NCI-H2171 (cell line): ENCODE measurements around the gene ATF5.
A peak's percentile ranks its signal among the peaks of the same experiment; 100 is the strongest.
"Not testable (repeated sequence)": the region's sequence is repeated elsewhere in the genome, so short reads cannot be mapped to it uniquely, and the experiment has no call there.

ENCODE experiments used
- DNase-seq: peaks from one replicate; lab custom pipeline; 2025; lab: John Stamatoyannopoulos, UW

ATF5 gene

DNA sequence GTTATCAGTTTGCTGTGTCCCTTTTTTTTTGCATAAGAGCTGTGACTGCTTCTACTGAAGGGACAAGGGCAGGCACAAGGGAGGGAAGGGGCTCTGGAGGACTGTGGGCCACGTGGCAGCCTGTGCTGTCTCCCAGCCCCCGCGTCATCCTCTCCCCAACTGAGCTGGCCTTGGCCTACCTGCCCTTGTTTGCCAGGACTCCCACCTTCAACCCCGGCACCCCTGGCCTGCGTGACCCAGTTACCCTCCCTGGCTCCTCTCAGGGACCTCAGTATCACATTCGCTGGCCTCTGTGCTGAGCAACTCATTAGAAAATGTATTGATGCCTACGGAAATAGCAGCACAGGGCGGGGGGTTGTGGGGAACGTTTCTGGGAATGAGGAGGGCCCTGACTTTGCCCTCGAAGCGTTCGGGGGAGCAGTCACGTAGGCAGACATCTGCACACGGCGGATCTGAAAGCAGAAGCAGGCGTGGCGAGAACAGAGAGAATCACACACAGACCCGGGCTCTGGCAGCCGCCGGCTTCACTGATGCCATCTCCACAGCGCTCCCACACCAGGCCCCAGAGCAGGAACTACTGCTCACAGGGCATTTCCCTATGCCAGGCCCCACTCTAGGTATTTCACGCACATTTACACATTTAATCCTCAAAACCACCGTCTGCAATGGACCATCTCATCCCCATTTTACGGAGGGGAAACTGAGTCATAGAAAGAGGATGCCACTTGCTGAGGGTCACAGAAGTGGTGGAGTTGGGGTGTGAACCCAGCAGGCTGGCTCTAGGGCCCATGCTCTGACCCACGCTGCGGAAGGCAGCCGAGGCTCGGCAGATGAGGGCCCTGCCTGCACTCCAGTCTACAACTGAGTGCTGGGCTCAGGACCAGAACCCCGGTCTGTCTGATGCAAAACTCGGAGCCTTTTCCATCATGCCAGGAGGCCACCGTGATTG, 5.7 kb upstream of the ATF5 start:
- no peak for DNase-seq

DNA sequence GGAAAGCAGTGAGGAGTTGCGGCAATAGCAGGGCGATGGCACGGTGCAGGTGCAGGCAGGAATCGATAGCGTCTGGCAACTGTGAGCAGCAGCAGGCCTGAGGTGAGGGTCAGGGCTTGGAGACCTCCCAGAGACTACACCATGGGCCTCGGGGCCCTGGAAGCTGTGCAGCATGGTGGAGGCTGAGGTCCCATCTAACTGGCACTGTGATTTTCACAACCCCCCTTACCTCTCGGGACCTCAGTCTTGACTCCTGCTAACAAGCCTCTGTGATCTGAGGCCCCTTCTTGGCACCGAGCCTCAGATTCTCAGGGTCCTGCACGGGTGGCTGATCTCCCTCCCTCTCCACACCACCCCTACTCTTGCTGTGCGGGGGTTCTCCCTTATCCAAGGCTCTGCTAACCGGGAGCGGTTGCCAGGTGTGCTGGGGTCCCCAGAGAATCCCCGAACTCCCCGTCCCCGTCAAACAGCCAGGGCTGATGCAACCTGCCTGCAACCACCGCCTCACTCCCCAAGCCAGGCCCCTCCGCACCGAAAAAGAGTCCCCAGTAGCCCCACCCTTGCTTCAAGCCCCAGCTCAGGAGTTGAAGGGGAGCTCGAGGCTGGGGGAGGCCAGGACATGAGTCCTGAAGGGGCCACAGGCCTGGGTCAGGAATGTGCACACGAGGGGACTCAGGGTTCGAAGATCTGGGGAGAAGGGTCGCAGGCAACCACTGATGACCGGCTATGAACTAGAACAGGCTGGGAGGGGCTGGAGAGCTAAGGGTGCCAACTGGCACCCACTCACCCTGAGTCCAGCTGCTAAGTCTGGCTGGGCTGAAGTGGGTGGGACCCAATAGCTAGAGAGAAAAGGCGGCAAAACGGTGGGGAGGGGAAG, 4.8 kb upstream of the ATF5 start:
- DNase-seq: peak; percentile 84

DNA sequence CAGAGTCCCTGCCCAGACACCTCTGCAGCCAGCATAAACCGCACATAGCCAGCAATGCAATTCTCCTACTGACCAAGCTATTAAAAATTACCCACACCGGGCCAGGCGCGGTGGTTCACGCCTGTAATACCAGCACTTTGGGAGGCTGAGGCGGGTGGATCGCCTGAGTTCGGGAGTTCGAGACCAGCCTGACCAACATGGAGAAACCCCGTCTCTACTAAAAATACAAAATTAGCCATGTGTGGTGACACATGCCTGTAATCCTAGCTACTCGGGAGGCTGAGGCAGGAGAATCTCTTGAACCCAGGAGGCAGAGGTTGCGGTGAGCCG, 4.2 kb upstream of the ATF5 start:
- not testable (repeated sequence) for DNase-seq

DNA sequence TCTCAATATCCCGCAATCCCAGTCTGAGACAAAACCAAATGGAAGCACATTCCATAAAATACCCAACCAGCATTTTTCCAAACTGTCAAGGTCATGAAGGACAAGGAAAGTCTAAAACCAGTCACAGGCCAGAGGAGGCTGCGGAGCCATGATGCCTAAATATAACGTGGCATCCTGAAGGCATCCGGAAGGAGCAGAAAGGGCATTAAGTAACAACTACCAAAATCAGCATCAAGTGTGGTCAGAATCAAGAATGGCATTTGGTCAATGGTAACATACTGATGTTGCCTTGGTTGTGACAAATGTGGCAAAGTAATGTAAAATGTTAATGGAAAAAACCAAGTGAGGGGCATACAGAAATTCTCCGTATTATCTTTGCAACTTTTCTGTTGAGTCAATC, 3.5 kb upstream of the ATF5 start:
- DNase-seq: no peak

DNA sequence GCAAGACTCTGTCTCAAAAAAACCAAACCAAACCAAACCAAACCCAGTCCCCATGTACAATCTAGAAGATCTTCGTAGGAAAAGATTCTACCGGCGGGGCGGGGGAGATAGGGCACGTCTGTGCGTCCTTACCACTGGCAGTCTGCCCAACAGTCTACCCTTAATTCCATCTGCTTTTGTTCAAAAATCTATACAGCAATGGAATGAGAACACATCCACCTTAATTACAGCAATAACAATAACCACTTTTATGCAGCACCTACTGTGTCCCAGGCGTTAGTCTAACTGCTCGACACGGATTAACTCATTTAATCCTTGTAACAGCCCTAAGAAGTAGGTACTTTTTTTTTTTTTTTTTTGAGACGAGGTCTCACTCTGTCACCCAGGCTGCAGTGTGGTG, 2.5 kb upstream of the ATF5 start:
- no peak for DNase-seq

DNA sequence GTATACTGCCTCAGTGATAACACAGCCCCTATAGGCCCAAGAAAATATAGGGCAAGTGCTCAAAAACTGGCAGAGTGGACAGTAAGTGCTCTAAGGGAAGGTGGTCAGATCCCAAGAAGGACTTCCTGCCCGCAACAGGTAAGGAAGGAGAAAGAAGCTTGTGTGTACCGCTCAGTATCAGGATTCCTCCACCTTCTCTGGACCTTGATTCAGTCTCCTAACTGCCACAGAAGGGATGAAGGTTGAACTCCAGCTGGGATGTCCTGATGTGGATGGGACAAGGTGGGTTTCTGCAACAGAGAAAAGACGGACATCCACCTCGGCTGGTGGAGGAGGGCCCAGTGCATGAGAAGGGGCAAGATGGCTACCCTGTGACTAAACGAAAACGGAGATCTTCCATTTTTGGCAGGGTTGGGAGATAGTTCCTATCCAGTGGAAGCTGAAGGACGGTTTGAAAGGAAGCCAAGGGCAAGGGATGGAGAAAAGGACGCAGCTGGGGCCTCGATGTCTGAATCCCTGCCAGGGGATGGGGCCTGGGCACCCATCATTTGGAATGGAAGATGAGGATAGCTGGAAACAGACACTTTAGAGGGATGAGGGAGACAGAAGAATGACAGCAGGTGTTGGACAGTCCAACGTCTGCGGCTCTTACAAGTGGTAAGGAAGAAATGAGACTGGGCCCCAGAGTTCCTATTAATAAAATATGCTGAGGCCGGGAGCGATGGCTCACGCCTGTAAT, 1.3 kb upstream of the ATF5 start:
- DNase-seq: no peak

DNA sequence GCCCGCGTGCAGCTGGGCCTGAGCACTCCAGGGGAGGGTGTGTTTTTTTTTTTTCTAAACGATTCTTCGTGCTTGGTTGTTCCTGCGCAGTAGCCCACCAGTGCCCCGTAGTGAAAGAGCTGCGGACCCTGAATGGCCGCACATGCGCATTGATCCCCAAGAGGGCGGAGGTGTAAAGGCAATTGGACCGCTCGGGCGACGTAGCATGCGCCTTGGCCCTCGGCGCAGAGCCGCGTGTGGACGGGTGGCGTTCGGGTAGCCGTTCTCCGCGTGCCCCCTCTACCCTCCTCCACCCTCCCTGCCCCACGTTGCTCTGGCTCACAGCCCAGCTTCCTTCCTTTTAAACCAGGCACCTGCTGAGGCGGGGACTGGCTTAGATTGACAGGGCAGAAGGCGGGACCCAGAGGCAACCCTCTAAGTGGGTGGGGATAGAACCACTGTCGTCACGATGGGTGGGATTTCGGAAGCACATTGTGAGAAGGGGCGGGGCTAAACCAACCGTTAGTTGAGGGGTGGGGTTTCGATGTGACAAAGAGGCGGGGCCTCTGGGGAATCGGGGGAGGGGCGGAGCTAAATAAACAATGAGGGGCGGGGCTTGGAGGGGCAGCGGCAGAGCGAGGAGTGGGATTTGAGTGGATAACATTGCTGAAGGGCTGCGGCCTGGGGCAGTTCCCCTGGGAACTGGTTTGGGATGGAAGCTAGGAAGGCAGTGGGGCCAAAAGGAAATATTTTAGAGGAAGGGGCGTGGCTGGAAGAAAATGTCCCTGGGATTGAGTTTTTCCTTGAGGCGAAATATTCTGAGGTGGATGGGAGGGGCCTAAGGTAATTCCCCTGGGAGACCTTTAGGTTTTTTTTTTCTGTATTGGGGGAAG, 842 bp downstream of the ATF5 start:
- DNase-seq: peak; percentile 96

DNA sequence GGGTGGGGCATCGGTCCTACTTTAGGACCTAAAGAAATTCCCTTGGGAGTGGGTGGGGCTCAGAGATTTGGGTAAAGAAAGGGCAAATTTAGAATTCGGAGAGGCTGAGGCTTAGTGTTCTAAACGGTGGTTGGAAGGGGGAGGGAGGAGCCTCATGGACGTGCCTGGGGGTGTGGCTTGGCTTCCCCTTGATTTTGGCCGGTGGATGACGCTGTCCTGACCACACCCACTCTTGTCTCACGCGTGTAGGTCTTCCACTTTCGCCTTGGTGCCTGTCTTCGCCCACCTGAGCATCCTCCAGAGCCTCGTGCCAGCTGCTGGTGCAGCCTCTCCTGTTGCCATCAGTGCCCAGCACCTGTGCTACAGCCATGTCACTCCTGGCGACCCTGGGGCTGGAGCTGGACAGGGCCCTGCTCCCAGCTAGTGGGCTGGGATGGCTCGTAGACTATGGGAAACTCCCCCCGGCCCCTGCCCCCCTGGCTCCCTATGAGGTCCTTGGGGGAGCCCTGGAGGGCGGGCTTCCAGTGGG, 1.5 kb downstream of the ATF5 start:
- no peak for DNase-seq

DNA sequence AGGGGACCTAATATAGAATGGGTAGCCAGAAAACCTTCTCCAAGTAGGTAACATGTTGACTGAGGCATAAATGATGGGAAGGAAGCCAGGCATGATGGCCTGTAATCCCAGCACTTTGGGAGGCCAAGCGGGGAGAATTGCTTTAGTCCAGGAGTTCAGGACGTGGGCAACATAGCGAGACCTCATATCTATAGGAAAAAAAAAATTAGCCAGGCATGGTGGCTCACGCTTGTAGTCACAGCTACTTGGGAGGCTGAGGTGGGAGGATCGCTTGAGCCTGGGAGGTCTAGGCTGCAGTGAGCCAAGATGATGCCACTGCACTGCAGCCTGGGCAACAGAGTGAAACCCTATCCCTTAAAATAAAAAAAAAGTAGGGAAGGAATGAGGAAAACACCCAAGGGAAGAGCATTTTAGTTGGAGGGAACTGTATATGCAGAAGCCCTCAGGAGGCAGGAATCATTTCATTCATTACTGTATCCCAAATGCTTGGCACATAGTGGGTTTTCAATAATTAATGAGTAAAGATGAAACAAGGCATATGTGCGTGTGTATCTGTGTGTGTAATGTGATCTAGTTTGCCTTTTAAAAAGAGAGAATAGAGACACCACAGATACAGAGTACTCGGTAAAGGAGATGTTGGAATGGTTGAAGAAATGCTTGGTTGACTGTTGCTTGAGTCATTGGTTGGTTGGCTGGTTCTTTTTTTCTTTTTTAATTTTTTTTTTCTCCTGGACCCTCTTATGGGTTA, 2.5 kb downstream of the ATF5 start:
- DNase-seq: no peak

DNA sequence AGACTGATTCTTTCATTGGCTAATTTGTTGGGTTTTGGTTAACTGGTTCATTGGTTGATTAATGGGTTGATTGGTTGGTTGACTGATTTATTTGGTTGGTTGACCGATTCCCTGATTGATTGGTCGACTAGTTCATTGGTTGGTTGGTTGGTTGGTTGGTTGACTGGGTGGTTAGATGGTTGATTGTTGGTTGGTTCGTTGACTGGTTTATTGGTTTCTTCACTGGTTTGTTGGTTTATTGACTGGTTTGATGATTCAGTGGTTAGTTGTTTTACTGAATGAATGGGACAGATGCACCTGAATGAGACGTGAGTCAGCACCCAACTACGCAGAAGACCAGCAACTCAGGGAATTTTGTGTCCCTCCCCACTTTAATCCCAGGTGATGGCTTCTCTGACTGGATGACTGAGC, 3.0 kb downstream of the ATF5 start:
- DNase-seq: no peak

DNA sequence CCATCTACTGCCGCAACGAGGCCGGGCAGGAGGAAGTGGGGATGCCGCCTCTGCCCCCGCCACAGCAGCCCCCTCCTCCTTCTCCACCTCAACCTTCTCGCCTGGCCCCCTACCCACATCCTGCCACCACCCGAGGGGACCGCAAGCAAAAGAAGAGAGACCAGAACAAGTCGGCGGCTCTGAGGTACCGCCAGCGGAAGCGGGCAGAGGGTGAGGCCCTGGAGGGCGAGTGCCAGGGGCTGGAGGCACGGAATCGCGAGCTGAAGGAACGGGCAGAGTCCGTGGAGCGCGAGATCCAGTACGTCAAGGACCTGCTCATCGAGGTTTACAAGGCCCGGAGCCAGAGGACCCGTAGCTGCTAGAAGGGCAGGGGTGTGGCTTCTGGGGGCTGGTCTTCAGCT, 3.7 kb downstream of the ATF5 start:
- DNase-seq: no peak

DNA sequence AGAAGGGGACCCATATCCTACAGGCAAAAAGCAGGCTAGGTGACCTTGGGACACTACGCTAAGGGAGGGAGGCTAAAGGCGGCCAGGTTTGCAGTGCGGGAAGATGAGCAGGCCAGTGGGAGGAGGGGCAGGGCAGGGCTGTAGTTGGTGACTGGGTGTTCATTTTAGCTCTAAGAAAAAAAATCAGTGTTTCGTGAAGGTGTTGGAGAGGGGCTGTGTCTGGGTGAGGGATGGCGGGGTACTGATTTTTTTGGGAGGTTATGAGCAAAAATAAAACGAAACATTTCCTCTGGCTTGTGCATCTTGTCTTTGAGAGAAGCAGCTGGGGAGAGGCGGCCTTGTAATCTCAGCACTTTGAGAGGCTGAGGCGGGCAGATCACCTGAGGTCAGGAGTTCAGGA, 4.6 kb downstream of the ATF5 start:
- no peak for DNase-seq

DNA sequence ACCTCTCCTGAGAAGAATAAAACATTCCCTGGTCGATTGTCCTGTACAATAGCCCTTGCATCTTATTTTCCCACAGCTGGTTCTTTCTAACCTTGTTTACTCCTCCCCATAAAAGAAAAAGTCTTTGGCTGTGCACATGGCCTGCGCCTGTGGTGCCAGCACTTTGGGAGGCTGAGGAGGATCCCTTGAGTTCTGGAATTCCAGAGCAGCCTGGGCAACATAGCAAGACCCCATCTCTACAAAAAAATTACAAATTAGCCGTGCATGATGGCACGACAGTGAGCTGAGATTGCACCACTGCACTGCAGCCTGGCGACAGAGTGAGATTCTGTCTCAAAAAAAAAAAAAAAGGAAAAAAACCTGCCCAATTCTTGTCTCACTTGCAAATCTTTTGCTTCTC, 7.5 kb downstream of the ATF5 start:
- DNase-seq: no peak

DNA sequence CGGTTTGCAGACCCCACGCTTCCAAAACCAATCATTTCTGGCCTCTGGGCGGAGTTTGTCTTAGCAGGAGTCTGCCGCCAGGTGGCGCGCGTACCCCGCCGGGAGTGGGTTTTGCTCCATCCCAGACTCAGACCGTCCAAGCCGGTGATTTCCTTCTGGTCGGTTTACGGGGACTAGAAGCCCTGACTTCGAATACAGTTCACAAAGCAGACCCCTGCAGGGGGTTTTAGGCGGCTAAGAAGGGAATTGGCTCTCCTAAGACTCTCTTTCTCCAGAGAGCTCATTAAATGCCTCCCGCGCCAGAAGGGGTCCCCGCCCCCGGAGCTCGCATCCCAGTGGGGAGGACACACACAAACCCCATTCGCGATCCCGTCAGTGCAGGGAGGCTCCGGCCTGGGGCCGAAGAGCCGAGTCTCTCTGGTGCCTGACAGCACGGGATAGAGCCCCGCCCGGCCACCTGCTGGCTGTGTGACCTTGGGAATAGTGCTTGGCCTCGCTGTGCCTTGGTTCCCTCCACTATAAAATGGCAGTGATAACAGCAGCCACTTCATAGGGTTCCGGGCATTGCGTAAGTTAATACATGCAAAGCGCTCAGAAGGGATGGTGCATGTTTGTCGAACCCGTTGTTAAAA, 8.9 kb downstream of the ATF5 start:
- DNase-seq: peak; percentile 74

DNA sequence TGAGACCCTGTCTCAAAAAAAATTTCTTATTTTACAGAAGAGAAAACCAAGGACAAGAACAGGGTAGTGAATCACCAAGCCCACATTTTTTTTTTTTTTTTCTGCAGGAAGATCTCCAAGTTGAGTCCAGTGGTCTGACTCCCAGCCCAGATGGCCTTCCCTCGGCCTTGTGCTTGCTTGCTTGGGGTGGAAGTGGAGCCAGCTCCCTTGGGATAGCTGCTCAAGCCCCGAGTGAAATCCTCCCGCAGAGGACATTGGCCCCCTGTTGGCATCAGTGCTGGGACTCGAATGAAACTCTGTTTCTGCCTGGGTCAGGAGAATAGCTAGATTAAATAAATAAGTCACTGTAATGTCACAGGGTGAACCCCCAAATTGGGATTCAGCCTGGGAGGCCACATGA, 9.7 kb downstream of the ATF5 start:
- DNase-seq: no peak

DNA sequence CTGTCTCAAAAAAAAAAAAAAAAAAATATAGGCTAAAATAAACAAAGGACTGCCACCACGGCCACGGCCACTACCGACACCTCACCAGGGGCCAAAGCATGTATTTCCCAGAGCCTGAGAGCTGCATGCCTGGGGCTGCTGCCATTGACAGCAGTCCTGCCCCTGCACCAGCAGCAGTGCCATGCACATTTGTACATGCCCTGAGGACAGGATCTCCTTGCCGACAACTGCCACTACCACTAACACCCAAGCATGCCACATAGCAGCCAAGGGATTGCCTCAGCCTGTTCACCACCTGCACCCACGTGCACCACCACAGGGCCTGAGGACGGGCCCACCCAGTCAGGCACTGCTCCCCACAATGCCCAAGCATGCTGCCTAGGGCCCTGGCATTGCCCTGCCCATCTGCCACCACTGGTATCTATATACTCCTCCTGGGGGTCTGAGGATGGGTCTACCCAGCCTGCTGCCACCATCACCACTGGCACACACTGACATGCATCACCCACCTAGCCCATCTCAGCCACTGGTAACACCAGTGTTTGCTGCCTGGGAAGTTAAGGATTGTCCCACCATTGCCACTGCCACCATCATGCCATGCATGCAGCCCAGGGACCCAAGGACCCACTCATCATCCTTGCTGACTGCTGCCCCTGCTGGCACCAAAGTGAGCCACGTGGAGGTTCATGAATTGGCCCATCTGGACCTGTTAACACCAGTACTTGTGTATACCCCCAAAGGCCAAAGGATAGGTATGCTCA, 10.9 kb downstream of the ATF5 start:
- no peak for DNase-seq

DNA sequence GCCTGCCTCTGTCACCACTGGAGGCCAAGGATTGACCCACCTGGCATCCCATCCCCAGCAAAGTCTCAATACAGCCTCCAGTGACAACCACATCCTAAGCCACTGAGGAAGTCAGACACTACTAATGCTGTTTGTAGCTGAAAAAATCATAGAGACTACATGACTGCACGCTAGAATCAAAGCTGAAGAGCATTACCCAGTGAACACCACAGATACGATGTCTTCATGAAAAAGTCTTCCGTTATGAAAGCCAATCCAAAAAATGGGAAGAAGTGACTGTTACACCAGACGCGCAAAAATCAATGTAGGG, 11.4 kb downstream of the ATF5 start:
- DNase-seq: no peak

DNA sequence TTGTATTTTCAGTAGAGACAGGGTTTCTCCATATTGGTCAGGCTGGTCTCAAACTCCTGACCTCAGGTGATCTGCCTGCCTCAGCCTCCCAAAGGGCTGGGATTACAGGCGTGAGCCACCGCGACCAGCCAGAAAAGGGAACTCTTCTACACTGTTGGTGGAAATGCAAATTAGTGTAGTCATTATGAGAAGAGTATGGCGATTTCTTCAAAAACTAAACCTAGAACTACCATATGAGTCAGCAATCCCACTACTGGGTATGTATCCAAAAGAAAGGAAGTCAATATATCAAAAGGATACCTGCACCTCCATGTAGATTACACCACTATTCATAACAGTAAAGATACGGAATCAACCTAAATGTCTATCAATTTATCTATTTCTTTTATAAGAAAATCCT, 15.6 kb downstream of the ATF5 start:
- DNase-seq: not testable (repeated sequence)

DNA sequence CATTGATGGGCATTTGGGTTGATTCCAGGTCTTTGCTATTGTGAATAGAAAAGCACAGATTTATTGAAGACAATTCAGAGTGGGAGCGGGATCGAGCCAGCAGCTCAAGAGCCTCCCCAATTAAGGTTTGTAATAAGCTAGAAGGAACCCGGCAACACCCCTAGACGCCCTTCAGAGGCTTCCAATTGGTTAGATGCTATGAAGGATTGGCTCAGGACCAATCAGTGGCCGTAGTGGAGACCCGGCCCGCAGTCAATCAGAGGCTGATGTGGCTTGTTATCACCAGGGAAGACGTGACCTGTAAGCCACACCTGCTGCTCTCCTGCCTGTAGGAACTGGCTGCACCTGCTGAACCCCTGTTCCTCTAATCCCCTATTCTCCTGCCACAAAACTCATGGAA, 17.4 kb downstream of the ATF5 start:
- DNase-seq: no peak
